Measurements from ENCODE around the gene TLN1.

GRCh38 chr9:35650341-35651158 lies 81.4 kb downstream of the TLN1 start, which contains the start of gene SIT1:
- TF ChIP-seq SMAD3 (CRISPR knock-in tag; IDR thresholded peaks at IDR 0.05; ENCODE audit: borderline replicate concordance): no peak
- TF ChIP-seq JUN (CRISPR knock-in tag; IDR thresholded peaks at IDR 0.05): no peak

Data from WTC11 (cell line).